ENCODE data around the gene HOXA13.
A peak's percentile ranks its signal among the peaks of the same experiment; 100 is the strongest.

The HOXA13 gene

DNA sequence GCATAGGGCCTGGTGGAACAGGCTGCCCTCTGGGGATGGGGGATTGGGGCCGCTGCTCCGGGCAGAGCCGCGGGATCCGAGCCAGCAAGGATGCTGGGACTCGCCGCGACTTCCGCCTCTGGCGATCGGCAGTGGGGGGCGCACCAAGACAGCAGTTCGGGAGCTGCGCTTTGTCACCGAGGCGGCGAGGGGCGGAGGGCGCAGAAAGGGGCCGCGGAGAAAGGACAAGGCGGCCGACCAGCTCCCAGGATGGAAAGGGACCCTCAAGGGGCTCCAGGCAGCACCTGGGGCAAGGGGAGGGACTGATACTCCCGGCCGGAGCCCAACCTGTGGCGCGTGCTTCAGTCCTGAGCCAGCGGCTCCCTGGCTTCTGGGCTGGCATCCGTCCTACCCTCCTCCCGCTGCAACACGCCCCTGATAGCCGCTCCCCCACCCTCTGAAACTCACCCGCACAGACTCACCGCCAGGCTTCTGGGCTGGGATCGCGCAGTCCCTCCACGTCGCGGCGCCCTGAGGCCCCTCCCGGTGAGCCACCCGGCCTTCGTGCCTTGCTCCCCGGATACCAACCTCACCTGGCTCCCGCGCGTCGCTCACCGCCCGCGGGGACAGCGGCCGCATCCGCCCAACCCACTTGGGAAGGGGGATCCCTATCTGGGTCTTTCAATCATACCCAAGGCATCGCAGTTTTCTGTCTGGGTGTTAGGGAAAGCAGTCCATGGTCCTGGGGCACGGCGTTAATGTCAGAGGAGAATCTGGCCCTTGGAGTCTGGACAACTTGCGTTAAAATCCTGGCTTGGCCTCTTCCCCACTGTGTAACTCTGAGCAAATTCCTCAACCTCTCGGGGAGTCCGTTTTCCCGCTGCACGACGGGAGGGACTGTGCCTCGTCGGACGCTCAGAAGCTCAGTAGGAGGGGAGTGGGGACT, 35.8 kb upstream of the HOXA13 start:
- DNase-seq: peak; percentile 78

DNA sequence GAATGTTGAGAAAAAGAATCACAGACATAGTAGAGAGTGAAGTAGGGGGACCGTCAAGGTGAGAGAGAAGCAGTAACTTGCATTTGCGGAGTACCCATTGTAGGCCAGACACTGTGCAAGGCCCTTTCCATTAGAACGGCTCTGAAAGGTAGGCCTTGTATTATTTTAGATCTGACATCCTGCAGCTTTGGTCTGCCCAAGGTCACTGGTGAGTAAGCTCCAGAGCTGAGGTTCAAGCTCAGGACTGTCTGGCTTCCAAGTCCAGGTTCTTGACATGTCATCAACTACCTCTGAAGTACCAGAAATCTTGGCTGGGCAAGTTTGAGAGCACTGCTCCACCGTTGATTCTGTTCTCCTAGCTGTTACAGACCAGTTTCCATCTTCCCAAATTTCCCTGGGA, 29.6 kb upstream of the HOXA13 start:
- DNase-seq: peak; percentile 2

GRCh38 chr7:27224983-27225934, 25.4 kb upstream of the HOXA13 start:
- DNase-seq: peak; percentile 30

DNA sequence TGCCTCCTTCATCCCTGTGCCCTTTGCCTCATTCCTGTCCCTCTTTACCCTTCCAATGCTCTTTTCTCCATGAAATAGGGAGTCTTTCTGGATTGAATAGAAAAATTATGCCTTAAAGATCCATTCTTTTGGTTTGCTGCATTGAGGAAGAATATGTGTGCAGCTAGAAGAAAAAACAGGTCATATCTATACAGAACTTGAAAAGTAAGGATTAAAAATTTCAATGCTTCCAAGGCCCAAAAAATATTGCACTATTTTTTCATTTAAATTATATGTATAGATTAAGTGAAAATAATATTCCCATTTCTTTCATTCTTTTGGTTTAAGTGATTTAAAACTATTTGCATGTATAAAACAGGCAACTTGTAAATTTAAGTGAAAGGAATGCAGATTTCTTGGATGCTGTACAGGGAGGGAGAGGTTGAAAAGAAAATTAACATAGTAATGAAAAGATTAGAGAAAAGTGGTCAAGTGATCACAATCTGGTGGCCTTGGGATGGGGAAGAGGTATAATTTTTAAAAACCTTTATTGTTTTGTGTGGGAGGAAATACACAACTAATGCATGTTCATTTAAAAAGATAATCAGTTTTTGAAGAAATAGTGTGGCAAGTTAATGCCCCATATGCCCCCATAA, 24.2 kb upstream of the HOXA13 start:
- no peak for DNase-seq

GRCh38 chr7:27221201-27221797, 21.4 kb upstream of the HOXA13 start:
- peak; percentile 2 for DNase-seq

DNA sequence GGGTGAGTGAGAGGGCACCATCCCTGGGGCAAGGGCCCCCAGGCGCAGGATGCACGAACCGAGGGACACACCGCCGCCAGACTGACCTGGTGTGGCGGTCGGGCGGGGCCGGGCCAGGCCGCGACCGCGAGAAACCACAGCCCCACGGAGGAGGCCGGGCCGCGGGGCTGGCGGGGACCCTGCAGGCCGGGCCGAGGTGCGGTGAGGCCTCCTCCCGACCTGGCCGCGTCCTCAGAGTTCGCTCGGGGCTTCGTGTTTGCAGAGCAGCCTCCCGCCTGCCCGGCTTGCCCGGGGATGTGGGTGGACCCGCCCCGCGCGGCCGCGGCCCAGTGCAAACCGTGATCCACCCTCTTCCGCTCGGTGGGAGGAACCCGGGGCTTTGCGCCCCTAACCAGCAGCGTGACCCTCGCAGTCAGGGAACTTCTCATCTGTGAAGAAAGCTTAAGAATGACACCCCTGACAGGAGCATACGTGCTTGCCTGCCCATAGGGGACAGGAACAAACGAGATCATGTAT, 20.6 kb upstream of the HOXA13 start:
- peak; percentile 13 for DNase-seq

- peak; percentile 12 for DNase-seq
Observed at GRCh38 chr7:27219821-27220220, 19.9 kb upstream of the HOXA13 start.

GRCh38 chr7:27217951-27218350, 18.1 kb upstream of the HOXA13 start:
- DNase-seq: no peak

DNA sequence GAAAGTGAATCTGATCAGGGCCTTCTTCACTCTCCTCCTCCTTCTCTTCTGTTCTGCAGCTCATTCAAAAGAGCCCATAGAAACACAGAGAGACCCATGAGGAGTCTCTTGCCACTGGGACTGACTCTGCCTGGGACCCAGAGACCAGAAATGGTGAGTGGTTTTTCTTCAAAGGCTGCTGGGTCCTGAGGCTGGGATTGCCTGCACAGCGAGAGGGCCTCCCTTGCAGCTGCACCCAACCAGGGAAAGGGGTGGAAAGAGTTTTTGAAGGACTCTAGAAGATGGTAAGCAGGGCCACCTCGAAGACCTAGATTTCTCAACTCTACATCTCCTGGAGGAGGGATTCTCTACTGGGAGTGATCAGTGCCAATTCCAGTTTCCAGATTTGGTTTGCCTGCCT, 15.5 kb upstream of the HOXA13 start:
- no peak for DNase-seq

- no peak for DNase-seq
Observed at GRCh38 chr7:27214239-27214950, 14.5 kb upstream of the HOXA13 start.

DNA sequence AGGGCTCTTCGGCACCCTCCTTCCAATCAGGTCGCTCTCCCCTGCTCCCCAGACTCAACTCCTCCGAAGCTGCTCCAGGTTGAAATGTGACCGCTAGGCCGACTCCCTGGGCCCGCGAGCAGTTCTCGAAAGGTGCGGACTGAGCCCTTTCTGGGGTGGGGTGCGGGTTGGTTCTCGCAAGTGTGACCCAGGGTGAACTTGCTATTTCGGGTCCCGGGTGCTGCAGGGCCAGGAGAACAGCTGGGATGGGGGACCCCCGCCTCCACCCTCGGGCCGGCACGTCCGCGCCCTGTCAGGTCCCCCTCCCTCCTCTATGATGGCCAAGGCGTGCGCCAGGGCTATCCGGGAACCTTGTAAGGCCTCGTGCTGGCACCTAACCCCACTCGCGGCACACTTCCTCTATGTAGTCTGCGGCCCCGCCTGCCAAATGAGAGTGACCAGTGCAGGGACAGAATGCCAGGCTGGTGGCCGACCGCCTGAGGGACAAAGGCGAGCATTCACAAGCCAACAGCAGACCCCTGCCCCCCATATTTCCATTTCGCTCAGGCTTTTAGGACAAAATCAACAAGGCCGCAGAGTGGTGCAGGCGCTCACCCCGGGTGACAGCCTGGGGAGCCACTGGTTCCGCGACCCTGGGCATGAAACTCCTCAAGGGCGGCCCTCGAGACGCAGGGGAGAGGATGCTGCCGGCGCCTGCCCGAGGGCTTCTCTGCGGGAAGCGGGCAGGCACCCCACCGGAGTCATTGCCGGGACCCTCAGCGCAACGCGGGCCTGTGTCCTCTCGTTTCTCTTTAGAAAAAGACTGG, 13.7 kb upstream of the HOXA13 start:
- no peak for DNase-seq

DNA sequence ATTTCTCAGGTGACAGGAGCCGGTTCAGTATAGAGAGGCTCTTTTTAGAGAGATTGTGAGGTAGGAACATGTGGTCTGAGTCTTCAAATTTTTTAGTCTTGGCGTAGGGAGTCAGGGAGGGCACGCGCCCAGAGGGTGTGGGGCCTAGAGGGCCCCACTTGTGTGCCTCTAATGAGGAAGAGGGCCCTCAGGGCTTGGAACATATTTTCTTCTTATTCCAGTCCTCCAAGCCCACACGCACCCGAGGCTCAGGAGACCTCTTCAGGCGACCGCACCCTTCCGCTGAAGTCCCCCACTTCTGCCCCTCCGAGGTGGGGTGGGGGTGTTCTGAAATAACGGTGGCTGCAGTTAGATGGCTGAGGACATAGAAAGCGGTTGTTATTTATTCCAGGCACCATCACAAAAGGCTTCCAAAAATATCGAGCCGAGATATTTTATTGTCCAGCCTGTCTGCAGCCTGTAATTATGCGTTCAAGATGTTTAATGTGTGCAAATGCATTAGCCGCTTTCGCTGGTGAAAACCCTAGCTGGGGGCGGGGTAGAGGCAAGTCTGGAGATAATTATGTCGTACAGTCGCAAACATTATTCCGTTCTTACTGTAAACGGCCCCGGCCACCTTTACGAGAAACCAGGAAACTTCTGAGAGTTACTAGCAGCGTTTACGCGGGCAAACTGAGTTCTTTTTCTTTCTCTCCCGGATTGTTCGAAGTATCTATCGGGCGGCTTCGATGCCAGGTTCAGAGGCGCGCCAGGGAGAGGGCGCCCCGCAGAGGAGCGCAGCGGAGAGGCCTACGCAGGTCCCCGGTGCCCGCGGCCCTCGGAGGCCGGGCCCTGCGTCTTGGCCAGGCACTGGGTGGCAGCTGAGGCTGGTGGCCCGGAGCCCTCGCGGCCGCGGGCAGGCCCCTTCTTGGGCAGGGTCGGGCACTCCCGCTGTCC, 12.9 kb upstream of the HOXA13 start:
- DNase-seq: no peak

DNA sequence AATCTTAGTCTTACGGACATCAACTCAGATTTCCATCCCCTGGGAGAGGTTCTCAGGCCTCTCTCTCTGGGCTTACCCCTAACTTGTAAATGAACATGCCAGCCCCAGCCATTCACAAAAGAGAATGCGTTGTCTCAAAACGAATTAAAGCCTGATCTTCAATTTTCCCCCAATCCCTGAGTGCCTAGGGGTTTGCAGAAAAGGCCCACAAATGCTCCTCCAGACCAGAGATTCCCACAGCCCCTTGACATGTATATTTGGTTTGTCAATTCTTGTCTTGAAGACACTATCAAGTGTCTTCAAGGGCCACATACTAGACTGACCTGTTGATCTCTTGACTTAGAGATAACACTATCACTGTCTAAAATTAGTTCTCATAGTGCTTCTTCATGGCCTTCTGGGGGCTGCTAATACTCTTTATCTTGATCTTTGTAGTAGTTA, 11.9 kb upstream of the HOXA13 start:
- DNase-seq: no peak

DNA sequence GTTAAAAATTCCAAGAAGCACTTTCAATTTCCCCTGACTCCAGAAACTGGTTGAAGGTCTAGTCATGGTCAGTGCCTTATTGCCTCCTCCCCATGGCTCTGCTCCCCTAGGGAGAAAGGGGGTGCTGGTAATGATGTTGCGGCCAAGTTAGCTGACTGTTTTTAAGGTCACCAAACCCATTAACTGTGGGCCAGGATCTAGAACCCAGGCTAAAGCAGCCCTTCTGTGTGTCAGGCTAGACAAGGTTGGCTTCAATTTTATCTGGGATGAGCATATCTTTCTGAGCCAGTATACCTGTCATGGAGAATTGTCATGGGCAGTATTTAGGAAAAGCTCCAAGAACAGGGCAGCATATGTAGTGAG, 11.2 kb upstream of the HOXA13 start:
- DNase-seq: no peak

DNA sequence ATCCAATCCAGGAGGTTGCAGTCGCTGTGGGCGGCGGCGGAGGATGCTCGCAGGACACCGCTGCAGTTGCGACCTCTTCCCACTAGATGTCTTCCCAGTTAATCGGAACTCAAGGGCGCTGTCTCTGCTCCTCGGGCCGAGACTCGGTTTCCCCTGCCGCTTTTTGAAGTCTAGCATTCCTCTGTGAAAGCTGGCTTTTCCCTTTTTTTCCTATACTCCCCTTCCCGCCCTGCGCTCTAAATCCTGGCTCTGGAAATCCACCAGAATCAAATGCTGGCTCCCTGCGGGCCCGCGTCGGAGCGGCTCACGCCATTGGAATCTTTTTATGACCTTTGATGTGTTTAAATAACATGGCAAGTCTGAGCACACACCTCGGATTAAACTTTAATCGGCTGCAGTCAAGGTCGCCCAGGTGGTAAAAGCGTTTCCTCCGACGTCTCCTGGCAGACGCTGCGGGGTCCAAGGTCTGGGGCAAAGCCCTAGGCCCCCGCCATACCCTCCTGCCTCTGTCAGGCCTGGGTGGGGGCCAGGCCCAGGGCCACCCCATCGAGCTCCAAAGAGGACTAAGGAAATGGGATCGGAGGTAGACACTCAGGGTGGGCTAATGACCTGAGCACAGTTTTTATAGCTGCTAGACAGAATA, 10.7 kb upstream of the HOXA13 start:
- DNase-seq: no peak

DNA sequence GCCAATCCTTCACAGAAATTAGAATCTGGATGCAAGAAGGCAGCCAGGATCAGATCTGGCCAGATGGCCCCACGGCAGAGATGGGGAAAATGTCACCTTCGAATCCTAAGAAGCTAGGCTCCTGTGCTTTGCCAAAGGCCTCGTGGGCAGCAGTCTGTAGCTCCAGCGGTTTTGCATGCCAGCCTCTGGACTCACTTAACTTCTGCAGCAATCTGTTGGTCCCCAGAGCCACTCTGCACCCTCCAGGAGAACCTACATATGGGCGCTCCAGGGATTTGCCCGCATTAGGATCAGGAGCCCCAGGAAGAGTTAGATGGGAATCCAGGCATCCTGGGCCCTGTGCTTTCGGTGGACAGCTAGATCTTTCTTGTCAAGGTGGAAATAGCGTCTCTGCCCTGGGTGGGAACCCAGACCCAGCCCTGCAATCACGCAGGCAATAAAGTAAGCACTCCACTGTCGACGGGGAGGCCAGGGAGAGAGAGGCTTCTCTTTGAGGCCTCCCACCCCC, 10.1 kb upstream of the HOXA13 start:
- no peak for DNase-seq

- DNase-seq: no peak
Observed at GRCh38 chr7:27208998-27209397, 9.1 kb upstream of the HOXA13 start.

DNA sequence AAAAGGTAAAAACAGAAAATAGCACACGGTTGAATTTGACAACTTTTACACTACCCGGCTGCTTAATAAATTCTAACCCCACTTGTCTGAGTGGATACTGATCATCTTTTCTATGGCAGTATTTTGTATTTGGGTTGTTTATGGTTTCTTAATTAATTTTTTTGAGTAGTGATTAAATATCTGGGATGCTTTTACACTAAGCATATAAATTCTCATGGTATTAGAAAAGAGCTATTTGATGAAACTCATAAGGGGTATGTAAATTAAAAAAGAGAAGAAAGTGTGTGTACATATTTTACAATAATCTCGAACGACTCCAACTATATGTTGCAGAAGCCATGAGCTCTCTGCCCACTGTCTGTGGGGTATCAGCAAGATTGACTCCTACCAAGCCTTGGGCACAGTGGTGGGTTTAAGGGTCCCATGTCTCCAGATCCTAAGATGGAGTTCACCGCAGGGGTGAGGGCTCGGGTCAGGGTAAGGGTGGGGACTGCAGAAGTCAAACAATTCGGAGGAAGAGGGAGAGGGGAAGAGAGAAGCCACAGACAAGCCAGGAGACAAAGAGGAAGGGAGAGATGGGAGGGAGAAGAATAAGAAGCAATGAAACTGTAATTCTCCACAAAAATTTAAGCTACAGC, 7.6 kb upstream of the HOXA13 start:
- no peak for DNase-seq

Measured in femur (tissue), 1 donor.